HepG2 (cell line): Measurements from ENCODE around the gene TNFRSF25. TPM values are rescaled to one million over a fixed set of nuclear protein-coding genes. Genes with fewer than 3 reads are reported as not detected.

ENCODE experiments used
- BHLHE40 ChIP-seq: IDR thresholded peaks from 2 replicates; pipeline ENCODE4 v1.6.1; 2011; ENCODE audit warnings: low read length, improper control_type of control experiment
- DMAP1 ChIP-seq: IDR thresholded peaks from 2 replicates; pipeline ENCODE4 v1.6.1; 2016
- HNF4A ChIP-seq: sonication (generic); formaldehyde crosslinking; IDR thresholded peaks from 2 replicates; pipeline ENCODE4 v1.4.0; 2020; ENCODE audit warnings: missing genetic modification reagents
- KLF12 ChIP-seq: sonication (generic); formaldehyde crosslinking; IDR thresholded peaks from 2 replicates; pipeline ENCODE4 v1.4.0; 2020; ENCODE audit warnings: missing genetic modification reagents, borderline replicate concordance
- NCOR1 ChIP-seq: fragments of 200-600 bp; sonication (generic); IDR thresholded peaks from 2 replicates; pipeline ENCODE4 v1.7.0; 2017; ENCODE audit warnings: antibody characterized with exemption, low read length, borderline replicate concordance
- PITX1 ChIP-seq: sonication (generic); formaldehyde crosslinking; IDR thresholded peaks from 2 replicates; pipeline ENCODE4 v1.5.1; 2020; ENCODE audit warnings: mild to moderate bottlenecking, missing genetic modification reagents
- PPARG ChIP-seq: conservative IDR thresholded peaks from 2 replicates; pipeline ENCODE4 v1.6.1; 2016; ENCODE audit warnings: missing biosample characterization, missing genetic modification reagents
- REPIN1 ChIP-seq: sonication (generic); formaldehyde crosslinking; IDR thresholded peaks from 2 replicates; pipeline ENCODE4 v1.8.0; 2022; ENCODE audit warnings: missing genetic modification reagents, low read depth, mild to moderate bottlenecking, borderline replicate concordance
- SETDB1 ChIP-seq: sonication (generic); formaldehyde crosslinking; IDR thresholded peaks from 2 replicates; pipeline ENCODE4 v1.5.1; 2020; ENCODE audit warnings: missing genetic modification reagents, mild to moderate bottlenecking, borderline replicate concordance
- ZFY ChIP-seq: sonication (generic); formaldehyde crosslinking; IDR thresholded peaks from 2 replicates; pipeline ENCODE4 v1.4.0; 2020; ENCODE audit warnings: missing genetic modification reagents
- ZNF101 ChIP-seq: sonication (generic); formaldehyde crosslinking; IDR thresholded peaks from 2 replicates; pipeline ENCODE4 v1.4.0; 2020; ENCODE audit warnings: mild to moderate bottlenecking, low read depth, missing genetic modification reagents, borderline replicate concordance
- ZNF124 ChIP-seq: sonication (generic); formaldehyde crosslinking; IDR thresholded peaks from 2 replicates; pipeline ENCODE4 v1.4.0; 2020; ENCODE audit warnings: missing genetic modification reagents
- ZNF768 ChIP-seq: sonication (generic); formaldehyde crosslinking; IDR thresholded peaks from 2 replicates; pipeline ENCODE4 v1.4.0; 2020; ENCODE audit warnings: missing genetic modification reagents
- polyA plus RNA-seq, 8 experiments: library from polyadenylated mRNA; depleted of rRNA in 3 of 8; stranded (reverse) in 7 of 8; unstranded in 1 of 8; fragments of >200 nt; fragmentation: Illumina TruSeq in 4 of 8; extraction: Trizol in 4 of 8; gene quantifications; 2 replicates each; pipeline versions ENCODE4 v1.2.1 to v1.2.3, GENCODE V29; 2011 to 2016; ENCODE audit warnings: low read depth in 4 of 8, missing spikeins in 1 of 8, mixed read lengths in 1 of 8; ENCODE audit not compliant: insufficient read depth in 1 of 8
- total RNA-seq, 5 experiments: library from RNA; depleted of rRNA; stranded (reverse); fragments of >200 nt; fragmentation: Illumina TruSeq; extraction: Trizol; gene quantifications; 2 replicates each; pipeline ENCODE4 v1.2.3, GENCODE V29; 2016; ENCODE audit warnings: low read depth in 1 of 5
- TF ChIP-seq, protein P1 (sequence below): sonication (generic); formaldehyde crosslinking; conservative IDR thresholded peaks from 2 replicates; pipeline ENCODE4 v1.5.0; 2020; ENCODE audit warnings: missing genetic modification reagents
- TF ChIP-seq, protein P2 (sequence below): IDR thresholded peaks from 2 replicates; pipeline ENCODE4 v1.6.1; 2016; ENCODE audit warnings: missing compliant biosample characterization, missing genetic modification reagents, borderline replicate concordance
- TF ChIP-seq, protein P3 (sequence below): sonication (generic); formaldehyde crosslinking; IDR thresholded peaks from 2 replicates; pipeline ENCODE4 v1.8.1; 2023; ENCODE audit warnings: mild to moderate bottlenecking, moderate library complexity, missing genetic modification reagents
- TF ChIP-seq, protein P4 (sequence below): sonication (generic); formaldehyde crosslinking; IDR thresholded peaks from 2 replicates; pipeline ENCODE4 v1.4.0; 2020; ENCODE audit warnings: mild to moderate bottlenecking, missing genetic modification reagents
- TF ChIP-seq, protein P5 (sequence below): sonication (generic); formaldehyde crosslinking; IDR thresholded peaks from 2 replicates; pipeline ENCODE4 v1.5.1; 2020; ENCODE audit warnings: mild to moderate bottlenecking, missing genetic modification reagents, moderate library complexity

TNFRSF25 gene
- total and polyA plus RNA-seq, 2 of the 13 experiments (the other 11 are each of a cell fraction or from before 2014, with no cell fraction given) = 1.4 to 1.5 TPM

DNA sequence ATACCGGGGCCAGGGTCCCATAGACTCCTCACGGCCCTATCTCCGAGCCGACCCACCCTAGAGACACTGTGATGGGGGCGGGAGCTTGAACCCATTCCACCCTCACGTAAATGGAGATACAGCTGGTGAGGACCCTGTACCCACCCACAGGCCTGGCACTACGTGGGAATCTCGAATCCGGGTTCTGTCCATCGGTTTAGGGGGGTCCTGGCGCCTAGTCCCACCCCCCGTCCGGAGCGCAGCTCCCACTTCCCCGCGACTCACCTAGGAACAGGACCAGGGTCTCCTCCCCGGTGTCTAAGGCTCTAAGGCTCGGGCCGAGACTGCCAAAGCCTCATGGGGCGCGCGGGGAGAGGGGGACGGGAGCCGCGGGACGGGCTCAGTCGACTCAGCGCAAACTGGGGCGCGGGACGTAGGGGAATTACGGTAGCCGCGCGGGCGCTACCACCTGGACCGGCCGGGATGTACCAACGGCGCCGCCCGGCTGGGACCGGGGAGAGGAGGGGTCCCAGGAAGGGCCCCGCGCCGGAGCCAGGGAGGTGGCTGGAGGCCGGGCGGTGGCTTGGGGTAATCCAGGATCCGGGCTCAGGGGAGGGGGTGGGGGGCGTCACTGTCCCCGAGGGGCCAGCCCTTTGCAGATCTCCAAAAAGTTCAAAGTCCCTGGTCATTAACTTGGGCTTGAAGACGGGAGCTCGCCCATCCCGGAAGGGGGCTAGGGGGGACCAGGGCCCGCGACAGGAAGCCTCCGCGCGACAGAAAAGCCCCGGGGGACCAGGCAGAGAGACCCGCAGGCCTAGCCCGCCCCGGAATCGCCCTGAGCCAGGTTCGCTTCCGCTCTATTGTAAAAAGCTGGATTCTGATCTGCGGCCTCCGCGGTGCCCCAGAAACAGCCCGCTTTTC, 24.5 kb upstream of the TNFRSF25 start (continued):
- peak; percentile 56; the same call in 1 of the 2 replicates for TF ChIP-seq REPIN1
- TF ChIP-seq DMAP1 (CRISPR knock-in tag) = peak; percentile 48; the same call in 1 of the 2 replicates
- peak; percentile 47; the same call in 1 of the 2 replicates for TF ChIP-seq PITX1
- TF ChIP-seq SETDB1 (CRISPR knock-in tag) = no peak
- peak; percentile 45; the same call in 1 of the 2 replicates for TF ChIP-seq PPARG (CRISPR knock-in tag)
- peak; percentile 77 for TF ChIP-seq ZFY (CRISPR knock-in tag)
- peak; percentile 58; the same call in 1 of the 2 replicates for TF ChIP-seq ZNF101 (CRISPR knock-in tag)
- TF ChIP-seq ZNF768 (CRISPR knock-in tag) = peak; percentile 31; the same call in 1 of the 2 replicates
- TF ChIP-seq, protein P1, sequence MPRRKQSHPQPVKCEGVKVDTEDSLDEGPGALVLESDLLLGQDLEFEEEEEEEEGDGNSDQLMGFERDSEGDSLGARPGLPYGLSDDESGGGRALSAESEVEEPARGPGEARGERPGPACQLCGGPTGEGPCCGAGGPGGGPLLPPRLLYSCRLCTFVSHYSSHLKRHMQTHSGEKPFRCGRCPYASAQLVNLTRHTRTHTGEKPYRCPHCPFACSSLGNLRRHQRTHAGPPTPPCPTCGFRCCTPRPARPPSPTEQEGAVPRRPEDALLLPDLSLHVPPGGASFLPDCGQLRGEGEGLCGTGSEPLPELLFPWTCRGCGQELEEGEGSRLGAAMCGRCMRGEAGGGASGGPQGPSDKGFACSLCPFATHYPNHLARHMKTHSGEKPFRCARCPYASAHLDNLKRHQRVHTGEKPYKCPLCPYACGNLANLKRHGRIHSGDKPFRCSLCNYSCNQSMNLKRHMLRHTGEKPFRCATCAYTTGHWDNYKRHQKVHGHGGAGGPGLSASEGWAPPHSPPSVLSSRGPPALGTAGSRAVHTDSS (CRISPR knock-in tag) = no peak
- peak; percentile 55; the same call in 1 of the 2 replicates for TF ChIP-seq NCOR1
- TF ChIP-seq, protein P2, sequence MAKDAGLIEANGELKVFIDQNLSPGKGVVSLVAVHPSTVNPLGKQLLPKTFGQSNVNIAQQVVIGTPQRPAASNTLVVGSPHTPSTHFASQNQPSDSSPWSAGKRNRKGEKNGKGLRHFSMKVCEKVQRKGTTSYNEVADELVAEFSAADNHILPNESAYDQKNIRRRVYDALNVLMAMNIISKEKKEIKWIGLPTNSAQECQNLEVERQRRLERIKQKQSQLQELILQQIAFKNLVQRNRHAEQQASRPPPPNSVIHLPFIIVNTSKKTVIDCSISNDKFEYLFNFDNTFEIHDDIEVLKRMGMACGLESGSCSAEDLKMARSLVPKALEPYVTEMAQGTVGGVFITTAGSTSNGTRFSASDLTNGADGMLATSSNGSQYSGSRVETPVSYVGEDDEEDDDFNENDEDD (CRISPR knock-in tag) = 0 out of 2 replicates have a peak, but pooled peaks have one; percentile 24
- TF ChIP-seq, protein P3, sequence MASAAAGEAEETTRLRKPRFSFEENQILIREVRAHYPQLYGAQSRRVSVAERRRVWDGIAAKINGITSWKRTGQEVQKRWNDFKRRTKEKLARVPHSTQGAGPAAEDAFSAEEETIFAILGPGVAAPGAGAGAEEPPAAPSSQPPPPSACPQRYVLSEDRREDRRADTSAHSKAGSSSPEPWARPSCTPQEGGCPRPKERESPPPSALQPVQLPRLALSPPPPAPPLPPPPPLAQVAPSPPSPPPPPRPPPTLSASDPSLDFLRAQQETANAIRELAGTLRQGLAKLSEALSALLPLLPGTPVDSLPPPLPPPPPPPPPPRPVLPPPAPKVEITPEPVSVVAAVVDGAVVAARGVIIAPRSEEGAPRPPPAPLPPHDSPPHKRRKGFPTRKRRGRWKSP (CRISPR knock-in tag) = 0 out of 2 replicates have a peak, but pooled peaks have one; percentile 71
- peak; percentile 17; the same call in 1 of the 2 replicates for TF ChIP-seq KLF12 (CRISPR knock-in tag)
- TF ChIP-seq ZNF124 (CRISPR knock-in tag) = no peak
- TF ChIP-seq BHLHE40 = peak; percentile 89
- TF ChIP-seq, protein P4, sequence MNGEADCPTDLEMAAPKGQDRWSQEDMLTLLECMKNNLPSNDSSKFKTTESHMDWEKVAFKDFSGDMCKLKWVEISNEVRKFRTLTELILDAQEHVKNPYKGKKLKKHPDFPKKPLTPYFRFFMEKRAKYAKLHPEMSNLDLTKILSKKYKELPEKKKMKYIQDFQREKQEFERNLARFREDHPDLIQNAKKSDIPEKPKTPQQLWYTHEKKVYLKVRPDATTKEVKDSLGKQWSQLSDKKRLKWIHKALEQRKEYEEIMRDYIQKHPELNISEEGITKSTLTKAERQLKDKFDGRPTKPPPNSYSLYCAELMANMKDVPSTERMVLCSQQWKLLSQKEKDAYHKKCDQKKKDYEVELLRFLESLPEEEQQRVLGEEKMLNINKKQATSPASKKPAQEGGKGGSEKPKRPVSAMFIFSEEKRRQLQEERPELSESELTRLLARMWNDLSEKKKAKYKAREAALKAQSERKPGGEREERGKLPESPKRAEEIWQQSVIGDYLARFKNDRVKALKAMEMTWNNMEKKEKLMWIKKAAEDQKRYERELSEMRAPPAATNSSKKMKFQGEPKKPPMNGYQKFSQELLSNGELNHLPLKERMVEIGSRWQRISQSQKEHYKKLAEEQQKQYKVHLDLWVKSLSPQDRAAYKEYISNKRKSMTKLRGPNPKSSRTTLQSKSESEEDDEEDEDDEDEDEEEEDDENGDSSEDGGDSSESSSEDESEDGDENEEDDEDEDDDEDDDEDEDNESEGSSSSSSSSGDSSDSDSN (CRISPR knock-in tag) = peak; percentile 86
- TF ChIP-seq, protein P5, sequence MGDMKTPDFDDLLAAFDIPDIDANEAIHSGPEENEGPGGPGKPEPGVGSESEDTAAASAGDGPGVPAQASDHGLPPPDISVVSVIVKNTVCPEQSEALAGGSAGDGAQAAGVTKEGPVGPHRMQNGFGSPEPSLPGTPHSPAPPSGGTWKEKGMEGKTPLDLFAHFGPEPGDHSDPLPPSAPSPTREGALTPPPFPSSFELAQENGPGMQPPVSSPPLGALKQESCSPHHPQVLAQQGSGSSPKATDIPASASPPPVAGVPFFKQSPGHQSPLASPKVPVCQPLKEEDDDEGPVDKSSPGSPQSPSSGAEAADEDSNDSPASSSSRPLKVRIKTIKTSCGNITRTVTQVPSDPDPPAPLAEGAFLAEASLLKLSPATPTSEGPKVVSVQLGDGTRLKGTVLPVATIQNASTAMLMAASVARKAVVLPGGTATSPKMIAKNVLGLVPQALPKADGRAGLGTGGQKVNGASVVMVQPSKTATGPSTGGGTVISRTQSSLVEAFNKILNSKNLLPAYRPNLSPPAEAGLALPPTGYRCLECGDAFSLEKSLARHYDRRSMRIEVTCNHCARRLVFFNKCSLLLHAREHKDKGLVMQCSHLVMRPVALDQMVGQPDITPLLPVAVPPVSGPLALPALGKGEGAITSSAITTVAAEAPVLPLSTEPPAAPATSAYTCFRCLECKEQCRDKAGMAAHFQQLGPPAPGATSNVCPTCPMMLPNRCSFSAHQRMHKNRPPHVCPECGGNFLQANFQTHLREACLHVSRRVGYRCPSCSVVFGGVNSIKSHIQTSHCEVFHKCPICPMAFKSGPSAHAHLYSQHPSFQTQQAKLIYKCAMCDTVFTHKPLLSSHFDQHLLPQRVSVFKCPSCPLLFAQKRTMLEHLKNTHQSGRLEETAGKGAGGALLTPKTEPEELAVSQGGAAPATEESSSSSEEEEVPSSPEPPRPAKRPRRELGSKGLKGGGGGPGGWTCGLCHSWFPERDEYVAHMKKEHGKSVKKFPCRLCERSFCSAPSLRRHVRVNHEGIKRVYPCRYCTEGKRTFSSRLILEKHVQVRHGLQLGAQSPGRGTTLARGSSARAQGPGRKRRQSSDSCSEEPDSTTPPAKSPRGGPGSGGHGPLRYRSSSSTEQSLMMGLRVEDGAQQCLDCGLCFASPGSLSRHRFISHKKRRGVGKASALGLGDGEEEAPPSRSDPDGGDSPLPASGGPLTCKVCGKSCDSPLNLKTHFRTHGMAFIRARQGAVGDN (CRISPR knock-in tag) = peak; percentile 67
- TF ChIP-seq HNF4A (CRISPR knock-in tag) = peak; percentile 22
